Mesenchymal stem cell (in vitro differentiated cells and primary cell): ENCODE measurements around the gene SFTPA2.
"Not testable (repeated sequence)": the region's sequence is repeated elsewhere in the genome, so short reads cannot be mapped to it uniquely, and the experiment has no call there.

ENCODE experiments used
- DNase-seq: peaks from one replicate; pipeline ENCODE4 v3.0.0-alpha.2; 2013
- H2AFZ ChIP-seq: one replicate; pipeline ENCODE4 v1.6.1; 2013; ENCODE audit warnings: low read depth, mild to moderate bottlenecking, control low read depth, inconsistent platforms, low read length, moderate library complexity
- H2AK5ac ChIP-seq: 2 replicates; pipeline ENCODE4 v1.6.1; 2013; ENCODE audit warnings: low read length, moderate library complexity, mild to moderate bottlenecking, inconsistent platforms; ENCODE audit not compliant: severe bottlenecking
- H2BK120ac ChIP-seq: one replicate; pipeline ENCODE4 v1.6.1; 2013; ENCODE audit warnings: low read depth, mild to moderate bottlenecking, inconsistent platforms, low read length, moderate library complexity
- H2BK12ac ChIP-seq, 2 experiments: one replicate each; pipeline ENCODE4 v1.6.1; 2013; ENCODE audit warnings: inconsistent platforms in 2 of 2, low read length in 2 of 2, mild to moderate bottlenecking in 2 of 2, moderate library complexity in 2 of 2, control low read depth in 1 of 2
- H2BK15ac ChIP-seq: one replicate; pipeline ENCODE4 v1.6.1; 2013; ENCODE audit warnings: mild to moderate bottlenecking, low read depth, inconsistent platforms; ENCODE audit not compliant: poor library complexity, severe bottlenecking
- H2BK5ac ChIP-seq: 2 replicates; pipeline ENCODE4 v1.6.1; 2013; ENCODE audit warnings: low read depth, mild to moderate bottlenecking, low read length, control low read depth, inconsistent platforms; ENCODE audit not compliant: poor library complexity, severe bottlenecking
- H3K14ac ChIP-seq, 2 experiments: one replicate each; pipeline ENCODE4 v1.6.1; 2013; ENCODE audit warnings: inconsistent platforms in 2 of 2, low read length in 2 of 2, control low read depth in 1 of 2, mild to moderate bottlenecking in 1 of 2, moderate library complexity in 1 of 2
- H3K18ac ChIP-seq, 2 experiments: one replicate each; pipeline ENCODE4 v1.6.1; 2013; ENCODE audit warnings: inconsistent platforms in 2 of 2, low read length in 2 of 2, control low read depth in 1 of 2, low read depth in 1 of 2, mild to moderate bottlenecking in 1 of 2
- H3K23ac ChIP-seq, 2 experiments: one replicate each; pipeline ENCODE4 v1.6.1; 2013; ENCODE audit warnings: inconsistent platforms in 2 of 2, low read length in 2 of 2, mild to moderate bottlenecking in 2 of 2, moderate library complexity in 2 of 2, control low read depth in 1 of 2
- H3K27ac ChIP-seq: 2 replicates; pipeline ENCODE4 v1.5.1; 2013; ENCODE audit warnings: mild to moderate bottlenecking, moderate library complexity, low read length, control low read depth, inconsistent platforms; ENCODE audit not compliant: poor library complexity, severe bottlenecking
- H3K27me3 ChIP-seq, 2 experiments: 2 replicates each; pipeline versions ENCODE4 v1.6.1 to v1.7.0; 2013; ENCODE audit warnings: low read length in 2 of 2, mild to moderate bottlenecking in 2 of 2, moderate library complexity in 2 of 2, control low read depth in 1 of 2, inconsistent platforms in 1 of 2; ENCODE audit not compliant: control insufficient read depth in 1 of 2, insufficient read depth in 1 of 2
- H3K36me3 ChIP-seq, 2 experiments: 2 replicates each; pipeline versions ENCODE4 v1.6.1 to v1.7.0; 2013; ENCODE audit warnings: low read length in 2 of 2, control low read depth in 1 of 2, inconsistent platforms in 1 of 2, low read depth in 1 of 2, mild to moderate bottlenecking in 1 of 2; ENCODE audit not compliant: insufficient read depth in 2 of 2, control insufficient read depth in 1 of 2
- H3K4ac ChIP-seq, 2 experiments: one replicate each; pipeline ENCODE4 v1.6.1; 2013; ENCODE audit warnings: inconsistent platforms in 2 of 2, low read length in 2 of 2, mild to moderate bottlenecking in 2 of 2, moderate library complexity in 2 of 2, control low read depth in 1 of 2, low read depth in 1 of 2
- H3K4me1 ChIP-seq: 2 replicates; pipeline ENCODE4 v1.6.1; 2013; ENCODE audit warnings: low read depth, low read length, control low read depth; ENCODE audit not compliant: control insufficient read depth, insufficient read depth
- H3K4me2 ChIP-seq: 2 replicates; pipeline ENCODE4 v1.6.1; 2013; ENCODE audit warnings: low read length, mild to moderate bottlenecking, inconsistent platforms; ENCODE audit not compliant: poor library complexity, severe bottlenecking
- H3K4me3 ChIP-seq, 2 experiments: 2 replicates each; pipeline versions ENCODE4 v1.5.1 to v1.7.0; 2013; ENCODE audit warnings: low read length in 2 of 2, mild to moderate bottlenecking in 2 of 2, control low read depth in 1 of 2, low read depth in 1 of 2; ENCODE audit not compliant: insufficient read depth in 1 of 2
- H3K79me1 ChIP-seq: replicated peaks from 2 replicates; pipeline ENCODE4 v1.6.1; 2013; ENCODE audit warnings: mild to moderate bottlenecking, control low read depth, low read length, inconsistent platforms; ENCODE audit not compliant: poor library complexity, severe bottlenecking
- H3K9ac ChIP-seq: 2 replicates; pipeline ENCODE4 v1.7.0; 2013; ENCODE audit warnings: mild to moderate bottlenecking, low read length, moderate library complexity
- H3K9me3 ChIP-seq: 2 replicates; pipeline ENCODE4 v1.7.0; 2013; ENCODE audit warnings: mild to moderate bottlenecking, low read length; ENCODE audit not compliant: control insufficient read depth
- H4K8ac ChIP-seq: one replicate; pipeline ENCODE4 v1.6.1; 2013; ENCODE audit warnings: inconsistent platforms, mild to moderate bottlenecking, low read length, moderate library complexity
- H4K91ac ChIP-seq: one replicate; pipeline ENCODE4 v1.6.1; 2013; ENCODE audit warnings: mild to moderate bottlenecking, low read length, inconsistent platforms
- WGBS: methylation state at CpG from one replicate; pipeline ENCODE4 v1.1.7; 2013; ENCODE audit warnings: mixed read lengths; 5-methylcytosine and 5-hydroxymethylcytosine counted together

The SFTPA2 gene

DNA sequence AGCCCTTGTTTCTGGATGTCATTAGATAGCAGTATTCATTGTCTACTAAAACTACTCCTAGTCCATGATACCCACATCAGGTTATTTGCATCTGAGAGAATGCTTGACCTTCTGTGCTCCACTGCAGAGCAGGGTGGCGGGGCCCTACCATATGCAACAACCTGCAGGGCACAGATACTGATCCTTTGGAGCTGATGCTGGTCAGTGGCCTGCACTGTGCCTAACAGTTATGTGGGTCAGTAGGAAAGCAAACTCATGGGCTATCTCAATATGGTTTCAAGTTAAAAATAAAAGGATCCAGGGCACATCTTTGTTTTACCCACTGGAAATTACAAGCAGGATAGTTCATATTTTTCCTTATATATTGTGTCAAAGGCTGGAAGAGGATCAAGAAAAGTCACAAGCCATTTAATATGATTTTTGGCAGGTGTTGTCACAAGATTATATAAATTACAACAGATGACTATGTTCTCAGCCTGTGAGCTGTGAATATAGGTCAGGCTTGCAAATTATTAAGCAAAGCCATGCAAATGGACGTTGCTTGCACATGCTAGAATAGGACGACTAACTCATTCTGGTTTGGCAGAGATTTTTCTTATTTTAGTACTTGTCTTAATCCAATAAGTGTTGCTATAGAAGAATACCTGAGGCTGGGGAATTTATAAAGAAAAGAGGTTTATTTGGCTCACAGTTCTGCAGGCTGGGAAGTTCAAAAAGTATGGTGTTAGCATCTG, 15.1 kb downstream of the SFTPA2 start:
- not testable (repeated sequence) for H2BK120ac ChIP-seq, H3K23ac ChIP-seq, H2BK12ac ChIP-seq, H3K4me1 ChIP-seq, H4K91ac ChIP-seq, H3K36me3 ChIP-seq, H3K9ac ChIP-seq, H3K4me3 ChIP-seq, H3K79me1 ChIP-seq, DNase-seq, H3K4ac ChIP-seq, H4K8ac ChIP-seq, H3K4me2 ChIP-seq, H2AK5ac ChIP-seq, H2BK15ac ChIP-seq, H2AFZ ChIP-seq, H3K27ac ChIP-seq, H2BK5ac ChIP-seq, H3K18ac ChIP-seq, H3K14ac ChIP-seq
- H3K27me3 ChIP-seq = peaks cover 12 to 31% of the 10 kb centered on the region in 2 experiments
- WGBS = 54% methylated on average over 2 of the region's 3 CpGs
- peaks cover 11% of the 10 kb centered on the region for H3K9me3 ChIP-seq

DNA sequence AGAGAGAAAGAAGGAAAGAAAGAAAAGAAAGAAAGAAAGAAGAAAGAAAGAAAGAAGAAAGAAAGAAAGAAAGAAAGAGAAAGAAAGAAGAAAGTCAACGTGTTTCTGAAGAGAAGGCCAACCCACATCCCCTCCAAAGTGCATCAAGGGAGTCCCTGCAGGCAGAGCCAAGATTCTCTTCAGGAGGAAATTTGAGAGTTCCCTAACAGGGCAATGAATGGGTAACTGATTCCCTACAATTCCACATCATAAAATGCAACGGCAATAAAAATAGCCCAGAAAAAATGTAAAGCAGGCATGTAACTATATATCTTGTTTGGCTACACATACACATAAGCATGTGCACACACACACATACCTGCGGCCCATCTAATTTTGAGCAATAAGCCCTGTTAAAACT, 15.8 kb downstream of the SFTPA2 start:
- not testable (repeated sequence) for H3K18ac ChIP-seq, DNase-seq

DNA sequence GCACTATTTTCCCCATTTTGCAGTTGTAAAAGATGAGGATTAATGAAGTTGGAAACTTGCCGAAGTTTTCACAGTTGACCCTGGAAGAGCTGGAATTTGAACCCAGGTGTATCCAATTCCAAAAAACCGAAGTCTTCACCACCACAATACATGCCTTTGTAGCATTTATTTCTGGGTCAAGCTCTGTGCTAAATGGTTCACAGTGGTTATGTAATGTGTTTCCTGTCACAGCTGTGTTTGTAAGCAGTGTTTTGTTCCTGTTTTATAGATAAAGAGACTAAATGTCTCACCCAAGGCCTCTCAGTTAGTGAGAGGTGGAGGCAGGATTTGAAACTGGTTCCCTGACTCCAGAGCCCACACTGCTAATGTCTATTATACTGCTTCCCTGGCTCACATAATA, 17.6 kb downstream of the SFTPA2 start:
- no peak overlapping the region for H3K14ac ChIP-seq
- no peak overlapping the region for H4K8ac ChIP-seq
- no peak overlapping the region for H2BK120ac ChIP-seq
- no peak overlapping the region for H2BK15ac ChIP-seq
- no peaks in the 10 kb centered on the region for H3K79me1 ChIP-seq
- no CpG with 5 or more reads among the region's 2 CpGs for WGBS
- no peak overlapping the region for H3K18ac ChIP-seq
- DNase-seq = no peak
- H3K4me2 ChIP-seq = no peak overlapping the region
- H3K23ac ChIP-seq = no peak overlapping the region
- no peak overlapping the region for H2BK5ac ChIP-seq
- no peak overlapping the region for H2AFZ ChIP-seq
- H3K4ac ChIP-seq = no peak overlapping the region
- H3K4me1 ChIP-seq = no peaks in the 10 kb centered on the region
- H4K91ac ChIP-seq = no peak overlapping the region
- peaks cover 4 to 18% of the 10 kb centered on the region in 2 experiments for H3K27me3 ChIP-seq
- H3K4me3 ChIP-seq = no peak overlapping the region
- no peak overlapping the region for H3K9ac ChIP-seq
- H3K36me3 ChIP-seq = no peaks in the 10 kb centered on the region
- no peak overlapping the region for H2AK5ac ChIP-seq
- H3K9me3 ChIP-seq = peaks cover 11% of the 10 kb centered on the region
- no peak overlapping the region for H3K27ac ChIP-seq
- no peak overlapping the region for H2BK12ac ChIP-seq

More for the DNA sequence above, 15.8 kb downstream of the SFTPA2 start:
- H3K23ac ChIP-seq, H3K4me2 ChIP-seq, H2AFZ ChIP-seq, H4K91ac ChIP-seq, H3K4me1 ChIP-seq, H3K79me1 ChIP-seq, H2BK120ac ChIP-seq, H2AK5ac ChIP-seq, H3K27ac ChIP-seq, H3K36me3 ChIP-seq, H2BK15ac ChIP-seq, H2BK5ac ChIP-seq, H3K4me3 ChIP-seq, H3K4ac ChIP-seq, H3K14ac ChIP-seq, H3K9ac ChIP-seq, H4K8ac ChIP-seq, H2BK12ac ChIP-seq: not testable (repeated sequence)
- 92% methylated on average over 2 of the region's 3 CpGs for WGBS
- Histone ChIP-seq H3K27me3 (peaks cover 12 to 31% of the 10 kb centered on the region in 2 experiments), H3K9me3 (peaks cover 11% of the 10 kb centered on the region)

DNA sequence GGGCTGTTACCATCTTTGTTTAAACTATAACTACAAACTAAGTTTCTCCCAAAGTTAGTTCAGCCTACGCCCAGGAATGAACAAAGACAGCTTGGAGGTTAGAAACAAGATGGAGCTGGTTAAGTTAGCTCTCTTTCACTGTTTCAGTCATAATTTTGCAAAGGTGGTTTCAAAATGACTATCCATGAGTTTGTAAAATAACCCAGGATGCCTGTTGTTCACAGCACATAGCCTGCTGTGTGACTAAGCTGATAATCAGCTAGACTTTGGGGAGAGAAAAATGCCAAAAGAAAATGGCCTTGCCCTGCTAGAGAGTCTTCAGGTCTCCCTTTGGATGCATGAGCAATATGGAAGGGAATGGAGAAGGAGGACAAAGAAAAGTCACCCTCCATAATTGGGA, 19.3 kb downstream of the SFTPA2 start:
- H4K8ac ChIP-seq, DNase-seq, H3K9me3 ChIP-seq, H3K36me3 ChIP-seq, H3K4ac ChIP-seq, H3K27ac ChIP-seq, H3K9ac ChIP-seq, H3K4me2 ChIP-seq, H2BK12ac ChIP-seq, H3K4me3 ChIP-seq, H3K4me1 ChIP-seq, H3K14ac ChIP-seq, H2BK15ac ChIP-seq, H4K91ac ChIP-seq, H2BK5ac ChIP-seq, H3K18ac ChIP-seq, H2AFZ ChIP-seq, H3K79me1 ChIP-seq, H3K23ac ChIP-seq, H2AK5ac ChIP-seq, H2BK120ac ChIP-seq: not testable (repeated sequence)
- peaks cover 1 to 10% of the 10 kb centered on the region in 2 experiments for H3K27me3 ChIP-seq
- no CpG with 5 or more reads among the region's 1 CpG for WGBS
